GM12878 (cell line): ENCODE measurements around the gene NRG4.

Experiments used
- CBX5 ChIP-seq: sonication (generic); IDR thresholded peaks from 2 replicates; pipeline ENCODE4 v1.6.1; 2016; ENCODE audit warnings: low read depth, moderate library complexity, mild to moderate bottlenecking, inconsistent platforms
- CTCF ChIP-seq, 3 experiments: IDR thresholded peaks in 2 of 3; conservative IDR thresholded peaks in 1 of 3; 2 replicates each; pipeline ENCODE4 v1.5.1; 2011; ENCODE audit warnings: low read depth in 3 of 3, low read length in 3 of 3, mild to moderate bottlenecking in 3 of 3, control low read depth in 2 of 3, moderate library complexity in 2 of 3, inconsistent platforms in 1 of 3, mixed read lengths in 1 of 3; ENCODE audit not compliant: control insufficient read depth in 2 of 3, insufficient read depth in 1 of 3; ENCODE audit errors: extremely low read depth in 1 of 3
- MAX ChIP-seq: IDR thresholded peaks from 2 replicates; pipeline ENCODE4 v1.6.1; 2012; ENCODE audit warnings: low read depth, low read length, improper control_type of control experiment
- MLLT1 ChIP-seq: fragments of 450-650 bp; IDR thresholded peaks from 2 replicates; pipeline ENCODE4 v1.6.1; 2016; ENCODE audit warnings: mild to moderate bottlenecking
- MYC ChIP-seq: IDR thresholded peaks from 2 replicates; pipeline ENCODE4 v1.6.1; 2011; ENCODE audit warnings: mild to moderate bottlenecking, low read length, moderate library complexity, inconsistent platforms; ENCODE audit not compliant: insufficient read depth, insufficient replicate concordance, insufficient read length, severe bottlenecking
- NR2C2 ChIP-seq: IDR thresholded peaks from 2 replicates; pipeline ENCODE4 v1.6.1; 2011; ENCODE audit warnings: borderline replicate concordance, low read depth; ENCODE audit not compliant: control insufficient read depth, insufficient read length
- SIN3A ChIP-seq: IDR thresholded peaks from 2 replicates; pipeline ENCODE4 v1.6.1; 2012; ENCODE audit warnings: low read depth, low read length, improper control_type of control experiment
- SPI1 ChIP-seq: IDR thresholded peaks from 2 replicates; pipeline ENCODE4 v1.6.1; 2011; ENCODE audit warnings: low read depth, mild to moderate bottlenecking, low read length, moderate library complexity, borderline replicate concordance; ENCODE audit not compliant: insufficient read depth
- TAF1 ChIP-seq: IDR thresholded peaks from 2 replicates; pipeline ENCODE4 v1.6.1; 2011; ENCODE audit warnings: mild to moderate bottlenecking, low read depth, low read length, borderline replicate concordance
- TARDBP ChIP-seq: IDR thresholded peaks from 2 replicates; pipeline ENCODE4 v1.6.1; 2016; ENCODE audit warnings: borderline replicate concordance
- TCF12 ChIP-seq: IDR thresholded peaks from 2 replicates; pipeline ENCODE4 v1.6.1; 2011; ENCODE audit warnings: low read depth, mild to moderate bottlenecking, low read length
- ZNF687 ChIP-seq: fragments of 450-650 bp; IDR thresholded peaks from 2 replicates; pipeline ENCODE4 v1.6.1; 2017; ENCODE audit warnings: mild to moderate bottlenecking, moderate library complexity

GRCh38 chr15:75921732-75922703 is 90.2 kb downstream of the NRG4 start:
- TF ChIP-seq MLLT1 (no peak), CTCF (IDR thresholded peaks at IDR 0.05 in 2 of 3, conservative IDR thresholded peaks at IDR 0.05 in 1 of 3; ENCODE audit: control insufficient read depth in 2 of 3, extremely low read depth in 1 of 3, insufficient read depth in 1 of 3, low read depth in 3 of 3, low read length in 3 of 3) (peak; percentile 18 to 29 (median 26); a peak in 4 of 6 replicates), MYC (no peak), TAF1 (no peak), SPI1 (no peak), SIN3A (no peak), CBX5 (no peak), MAX (no peak), TCF12 (no peak), TARDBP (no peak), NR2C2 (no peak), ZNF687 (no peak)
